Measurements from ENCODE around the gene KIF26B.

Gene KIF26B

DNA sequence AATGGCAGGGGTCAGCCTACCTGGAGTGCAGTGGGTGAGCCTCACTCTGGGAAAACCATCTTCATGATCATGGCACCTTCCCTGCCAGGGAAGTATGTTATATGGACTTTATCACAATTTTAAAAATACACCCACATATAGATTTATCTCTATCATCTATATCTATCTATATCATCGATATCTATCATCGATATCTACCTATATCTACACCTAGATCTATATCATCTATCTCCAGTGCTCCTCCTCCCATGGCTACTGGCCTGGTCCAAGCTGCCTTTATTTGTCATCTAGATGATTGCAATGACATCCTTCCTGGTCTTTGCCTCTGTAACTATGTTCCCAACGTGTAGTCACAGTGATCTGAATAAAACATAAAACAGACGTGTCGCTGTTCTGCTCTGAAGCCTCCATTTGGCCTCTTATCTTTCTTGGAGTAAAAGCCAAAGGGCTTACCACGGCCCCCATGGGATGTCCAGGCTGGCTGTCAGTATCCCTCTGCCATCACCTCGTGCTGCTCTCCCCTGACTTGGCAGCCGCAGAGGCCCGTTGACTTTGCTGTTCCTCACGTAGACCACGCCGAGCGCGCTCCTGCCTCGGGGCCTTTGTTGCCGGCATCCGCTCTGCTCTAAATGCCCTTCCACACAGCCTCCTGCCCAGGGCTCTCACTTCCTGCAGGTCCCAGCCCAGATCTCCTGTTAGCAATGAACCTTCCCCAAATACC, 20.6 kb upstream of the KIF26B start:
- no peak for DNase-seq

DNA sequence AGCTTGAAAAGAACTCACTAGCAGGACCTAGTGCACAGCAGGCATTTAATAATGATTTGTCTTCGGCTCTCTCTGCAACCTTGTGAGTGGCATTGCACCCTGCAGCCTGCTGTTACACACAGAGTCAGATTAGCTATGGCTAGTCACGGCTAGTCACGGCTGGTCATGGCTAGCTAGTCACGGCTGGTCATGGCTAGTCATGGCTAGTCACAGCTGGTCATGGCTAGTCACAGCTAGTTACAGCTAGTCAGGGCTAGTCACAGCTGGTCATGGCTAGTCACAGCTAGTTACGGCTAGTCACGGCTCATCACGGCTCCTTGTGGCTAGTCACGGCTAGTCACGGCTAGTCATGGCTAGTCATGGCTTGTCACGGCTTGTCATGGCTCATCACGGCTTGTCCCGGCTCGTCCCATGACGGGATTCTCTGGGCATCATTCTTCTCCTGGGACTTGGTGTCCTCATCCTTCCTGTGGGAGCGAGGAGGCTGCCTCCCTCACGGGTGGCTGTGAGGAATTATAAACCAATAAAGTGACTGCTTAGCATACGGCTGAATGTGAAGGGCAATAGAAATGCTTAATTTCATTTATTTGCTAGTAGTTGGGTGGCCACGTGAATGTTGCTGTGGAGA, 12.5 kb upstream of the KIF26B start:
- no peak for DNase-seq

DNA sequence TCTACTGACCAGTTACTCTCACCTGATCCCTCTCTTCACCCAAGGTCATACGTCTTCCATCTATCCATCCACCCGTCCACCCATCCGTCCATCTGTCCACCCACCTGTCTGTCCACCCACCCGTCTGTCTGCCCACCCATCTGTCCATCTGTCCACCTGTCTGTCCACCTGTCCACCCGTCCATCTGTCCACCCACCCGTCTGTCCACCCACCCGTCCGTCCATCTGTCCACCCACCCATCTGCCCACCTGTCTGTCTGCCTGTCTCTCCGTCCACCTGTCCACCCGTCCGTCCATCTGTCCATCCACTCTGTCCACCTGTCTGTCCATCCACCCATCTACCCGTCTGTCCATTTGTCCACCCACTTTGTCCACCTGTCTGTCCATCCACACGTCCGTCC, 11.8 kb upstream of the KIF26B start:
- no peak for DNase-seq

DNA sequence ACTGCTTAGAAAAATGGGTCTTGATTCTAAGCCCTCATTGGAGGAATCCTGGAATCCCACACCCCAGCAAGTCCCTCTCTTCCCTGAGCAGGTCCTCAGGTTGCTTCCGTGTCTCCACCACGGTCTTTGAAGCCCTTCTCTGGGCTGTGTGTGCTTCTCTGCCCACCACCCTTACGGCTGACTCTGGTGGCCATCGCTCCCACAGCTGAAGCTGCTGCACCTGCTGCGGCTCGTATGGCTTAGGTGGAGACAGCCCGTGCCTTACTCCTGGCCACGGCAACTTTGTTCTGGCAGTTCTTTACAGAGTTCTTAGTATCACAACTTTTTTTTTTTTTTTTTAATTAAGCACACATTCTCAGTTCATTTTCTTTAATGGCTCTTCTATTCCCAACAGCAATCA, 10.9 kb upstream of the KIF26B start:
- no peak for DNase-seq

DNA sequence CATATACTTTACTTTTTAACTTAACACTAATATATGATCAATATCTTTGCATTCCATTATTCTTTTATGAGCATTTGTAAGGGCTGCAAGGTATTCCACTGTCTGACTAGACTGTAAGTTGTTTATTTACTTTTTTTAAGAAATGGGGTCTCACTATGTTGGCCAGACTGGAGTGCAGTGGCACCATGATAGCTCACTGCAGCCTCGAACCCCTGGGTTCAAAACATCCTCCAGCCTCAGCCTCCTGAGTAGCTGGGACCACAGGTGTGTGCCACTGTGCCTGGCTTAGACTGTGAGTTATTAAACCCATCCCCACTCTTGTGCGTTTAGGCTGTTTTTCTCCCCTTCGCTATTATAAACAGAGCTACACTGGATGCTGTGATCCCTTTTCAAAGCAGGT, 6.7 kb upstream of the KIF26B start:
- no peak for DNase-seq

DNA sequence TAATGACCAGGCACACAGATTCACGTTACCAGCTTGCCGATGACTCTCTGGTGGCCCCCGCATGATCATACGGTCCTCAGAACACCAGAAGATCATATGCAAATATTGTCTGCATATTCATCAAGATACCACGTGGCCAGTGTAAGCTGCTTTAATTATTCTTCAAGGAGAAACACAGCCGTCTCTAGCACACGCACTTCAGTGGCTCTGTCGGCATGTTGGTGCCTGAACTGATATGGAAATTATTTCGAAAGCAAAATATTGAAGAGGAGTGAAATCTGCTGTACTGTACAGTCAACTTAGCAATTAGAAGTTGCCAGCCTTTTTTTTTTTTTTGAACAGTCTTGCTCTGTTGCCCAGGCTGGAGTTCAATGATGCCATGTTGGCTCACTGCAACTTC, 5.9 kb upstream of the KIF26B start:
- no peak for DNase-seq

DNA sequence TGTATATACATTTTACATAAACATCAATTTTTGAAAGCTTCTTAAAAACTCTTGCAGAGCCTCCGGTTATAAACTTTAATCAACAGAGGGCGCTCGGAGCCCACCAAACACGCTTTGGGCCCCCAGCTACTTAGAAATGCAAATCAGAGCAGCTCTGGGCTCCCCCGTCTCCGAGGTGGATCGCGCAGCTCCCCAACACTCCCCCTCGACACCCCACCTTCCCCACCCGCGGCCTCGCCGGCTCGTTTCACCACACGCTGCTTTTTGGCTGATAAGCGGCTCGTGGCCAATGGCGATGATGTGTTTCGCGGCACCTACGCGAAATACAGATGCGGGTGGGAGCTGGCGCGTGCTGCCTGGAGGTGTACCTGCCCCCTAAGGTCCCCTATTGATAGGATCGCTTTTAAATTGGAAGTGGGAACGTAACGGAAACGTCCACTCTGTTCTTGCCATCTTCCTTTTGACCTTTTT, 1.7 kb upstream of the KIF26B start:
- peak; percentile 87 for DNase-seq

DNA sequence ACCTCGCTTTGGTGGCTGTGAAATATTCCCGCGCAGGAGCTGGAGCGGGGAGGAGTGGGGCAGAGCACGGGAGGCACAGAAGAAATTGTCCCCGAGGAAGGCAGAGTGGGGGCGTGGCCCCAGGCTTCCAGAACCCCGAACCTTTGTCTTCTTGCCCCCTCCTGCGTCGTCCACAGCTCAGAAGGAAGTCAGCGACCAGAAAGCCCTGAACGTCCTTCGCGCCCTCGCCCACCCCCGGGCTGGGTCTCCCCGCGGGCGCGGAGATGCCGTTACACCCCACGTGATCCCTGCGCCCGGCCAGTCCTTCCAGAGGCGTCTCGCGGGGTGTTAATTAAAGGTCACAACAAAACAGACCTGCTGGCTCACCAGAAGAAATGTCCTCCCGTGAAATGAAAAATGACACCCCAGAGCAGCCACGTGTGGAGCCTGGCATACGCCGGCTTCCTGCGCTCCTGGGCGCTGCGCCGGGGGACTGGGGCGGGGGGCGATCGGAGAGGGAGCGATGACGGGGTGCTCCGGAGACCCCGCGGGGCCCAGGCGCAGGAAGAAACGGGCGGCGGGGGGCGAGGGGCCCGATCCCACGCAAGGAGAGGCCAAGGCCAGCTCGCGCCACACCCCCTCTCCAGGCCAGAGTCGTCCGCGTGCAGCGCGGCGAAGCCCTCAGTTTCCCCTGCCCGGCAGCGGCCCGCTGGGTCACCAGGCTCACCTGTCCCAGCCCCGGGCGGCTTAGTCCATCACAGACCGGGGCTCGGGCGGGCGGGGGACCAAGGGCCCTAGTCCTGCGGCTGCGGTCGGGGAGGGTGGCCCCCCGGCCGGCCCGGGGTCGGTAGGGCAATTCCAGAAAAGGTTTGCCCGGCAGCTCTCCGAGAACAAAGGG, 995 bp upstream of the KIF26B start:
- peak; percentile 79 for DNase-seq

DNA sequence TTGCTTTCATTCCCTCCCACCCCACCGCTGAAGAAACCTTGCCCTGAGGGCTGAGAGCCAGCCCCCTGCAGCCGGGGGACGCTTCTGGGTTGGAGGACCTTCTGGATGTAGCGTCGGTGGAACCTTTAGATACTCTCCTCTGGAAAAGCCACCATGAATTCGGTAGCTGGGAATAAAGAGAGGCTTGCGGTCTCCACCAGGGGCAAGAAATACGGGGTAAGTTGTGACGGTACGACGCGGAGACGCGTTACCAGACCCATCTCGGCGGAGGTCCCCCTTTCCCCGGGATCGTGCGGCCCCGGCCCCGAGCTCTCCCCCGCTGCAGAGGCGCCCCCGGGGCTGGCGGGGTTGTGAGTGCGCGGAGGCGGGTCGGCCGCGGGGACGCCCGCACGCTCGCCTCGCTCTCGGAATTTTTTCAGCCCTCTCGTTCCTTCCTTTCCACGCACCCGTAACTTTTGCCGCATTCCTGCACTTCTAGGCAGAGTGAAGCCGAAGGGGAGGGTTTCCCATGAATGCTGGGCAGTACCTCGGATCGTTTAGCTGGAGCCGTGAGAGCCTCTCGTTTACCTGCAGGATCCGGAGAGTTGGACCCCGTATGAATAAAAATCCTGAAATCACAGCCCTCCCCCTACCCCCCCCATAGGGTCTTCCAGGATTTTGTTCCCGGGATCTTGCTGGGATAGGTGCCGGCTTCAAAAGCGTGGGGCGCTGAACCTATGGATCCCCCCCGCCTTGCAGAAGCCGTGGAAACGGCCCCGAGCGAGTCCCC, 671 bp downstream of the KIF26B start:
- peak; percentile 82 for DNase-seq

DNA sequence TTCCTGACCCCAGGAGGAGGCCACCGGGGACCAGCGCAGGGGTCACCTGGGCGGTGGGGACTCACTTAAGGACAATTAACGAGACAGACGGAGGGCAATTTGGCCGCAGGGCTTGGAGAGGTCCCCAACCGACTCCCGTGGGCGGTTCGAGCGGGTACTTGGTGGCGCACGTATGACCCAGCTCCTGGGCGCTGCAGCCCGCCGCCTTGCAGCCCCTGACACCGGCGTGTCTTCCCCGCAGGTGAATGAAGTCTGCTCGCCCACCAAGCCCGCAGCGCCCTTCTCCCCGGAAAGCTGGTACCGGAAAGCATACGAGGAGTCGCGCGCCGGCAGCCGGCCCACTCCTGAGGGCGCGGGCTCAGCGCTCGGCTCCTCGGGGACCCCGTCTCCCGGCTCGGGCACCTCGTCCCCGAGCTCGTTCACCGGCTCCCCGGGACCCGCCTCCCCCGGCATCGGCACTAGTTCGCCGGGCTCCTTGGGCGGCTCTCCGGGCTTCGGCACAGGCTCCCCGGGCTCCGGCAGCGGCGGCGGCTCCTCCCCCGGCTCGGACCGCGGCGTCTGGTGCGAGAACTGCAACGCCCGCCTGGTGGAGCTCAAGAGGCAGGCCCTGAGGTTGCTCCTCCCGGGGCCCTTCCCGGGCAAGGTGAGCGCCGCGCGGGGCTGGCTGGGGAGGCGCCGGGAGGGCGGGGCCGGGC, 1.4 kb downstream of the KIF26B start:
- DNase-seq, result peak; percentile 97

DNA sequence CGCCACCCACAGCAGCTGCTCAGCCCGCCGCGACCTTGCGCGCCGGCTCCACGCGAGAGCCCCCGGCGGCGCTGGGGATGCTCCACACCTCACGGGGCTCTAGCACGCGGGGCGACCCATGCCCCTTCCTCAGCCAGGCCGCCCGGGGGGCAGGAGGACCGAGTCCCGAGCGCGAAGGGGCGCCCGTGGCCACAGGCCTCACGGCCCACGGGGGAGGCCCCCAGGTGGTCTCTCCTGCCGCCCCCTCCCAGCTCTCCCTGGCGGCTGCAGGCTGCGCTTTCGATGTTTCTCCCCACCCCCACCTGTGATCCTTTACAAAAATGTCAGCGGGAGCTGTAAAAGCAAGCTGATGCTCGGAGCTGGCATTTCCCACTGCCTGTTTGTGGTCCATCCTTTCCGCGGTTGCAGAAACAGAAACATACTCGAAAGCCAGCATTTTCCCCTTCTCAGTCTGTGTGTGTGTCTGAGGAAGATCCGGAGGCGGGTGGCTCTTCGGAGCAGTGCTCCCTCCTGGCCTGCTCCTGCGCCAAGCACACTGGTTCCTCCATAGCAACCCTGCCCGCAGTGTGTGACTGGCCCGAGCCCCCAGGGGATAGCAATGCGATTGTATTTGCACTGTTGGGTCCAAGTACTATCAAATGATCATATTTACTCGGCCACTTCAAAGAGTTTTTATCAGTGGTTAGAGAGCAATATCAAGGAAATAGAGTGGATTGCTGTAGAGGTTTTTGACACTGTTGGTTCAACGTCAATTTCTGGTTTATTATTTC, 2.1 kb downstream of the KIF26B start:
- peak; percentile 92 for DNase-seq

DNA sequence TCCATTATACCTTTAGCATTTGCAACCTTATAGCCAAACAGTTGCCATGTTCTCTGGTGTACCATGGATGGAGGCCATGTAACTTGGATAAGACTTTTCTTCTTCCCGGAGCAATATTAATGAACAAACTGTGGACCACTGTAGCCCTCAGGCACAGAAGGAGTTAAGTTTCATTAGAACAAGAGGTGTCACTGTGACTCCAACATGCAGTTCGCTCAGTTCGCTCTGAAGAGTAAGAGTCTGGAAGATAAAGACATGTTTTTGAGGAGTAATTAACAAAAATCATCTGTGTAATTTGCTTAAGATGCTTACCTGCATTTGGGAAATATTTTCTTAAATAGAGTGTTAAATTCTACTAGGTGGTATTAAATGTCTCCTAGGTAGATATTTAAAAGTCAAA, 4.1 kb downstream of the KIF26B start:
- no peak for DNase-seq

DNA sequence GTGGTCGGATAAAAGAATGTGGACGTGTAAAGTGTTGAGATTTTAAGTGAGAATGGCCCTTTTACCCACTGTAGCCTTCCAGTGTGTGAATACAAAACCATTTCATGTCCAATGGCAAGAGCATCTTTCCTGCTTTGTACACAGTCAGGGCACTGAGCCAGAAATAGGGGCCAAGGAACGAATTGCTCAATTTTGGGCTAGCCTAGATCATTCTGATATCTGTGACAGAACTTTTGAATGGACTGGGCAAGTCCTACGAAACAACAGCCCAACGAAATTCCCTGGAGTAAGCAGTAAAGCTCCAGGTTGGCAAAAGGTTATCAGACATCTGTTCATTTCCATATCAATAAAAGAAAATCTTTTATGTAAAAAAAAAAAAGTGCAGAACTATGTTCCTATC, 5.5 kb downstream of the KIF26B start:
- DNase-seq, result no peak

DNA sequence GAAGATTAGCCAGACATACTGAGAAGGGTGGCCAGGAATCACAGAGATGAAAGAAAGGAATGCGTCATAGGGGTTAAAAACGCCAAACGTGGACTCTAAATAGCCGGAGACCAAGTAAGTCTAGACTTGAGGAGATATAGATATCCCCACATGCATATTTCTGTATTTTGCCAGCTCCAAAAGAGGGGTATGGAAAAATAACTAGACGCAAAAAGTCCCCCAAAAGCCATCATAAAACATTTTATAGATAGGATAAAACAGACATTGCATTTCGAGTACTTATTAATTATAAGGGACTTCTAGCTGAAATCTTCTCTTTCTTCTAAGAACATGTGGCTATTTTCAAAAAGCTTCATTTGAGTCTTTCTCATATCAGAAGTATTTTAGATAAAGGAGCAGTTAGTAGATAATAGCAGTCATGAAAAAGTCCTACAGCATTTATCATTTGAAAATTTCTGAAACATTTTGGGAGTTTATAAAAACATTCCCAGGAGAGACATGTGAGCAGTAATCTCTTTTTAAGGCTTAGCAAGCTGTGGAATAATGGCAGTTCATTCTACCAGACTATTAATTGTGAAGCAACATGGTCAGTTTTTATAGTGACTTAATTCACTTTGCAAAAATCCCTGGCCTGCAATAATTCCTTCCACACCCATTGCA, 6.1 kb downstream of the KIF26B start:
- no peak for DNase-seq

DNA sequence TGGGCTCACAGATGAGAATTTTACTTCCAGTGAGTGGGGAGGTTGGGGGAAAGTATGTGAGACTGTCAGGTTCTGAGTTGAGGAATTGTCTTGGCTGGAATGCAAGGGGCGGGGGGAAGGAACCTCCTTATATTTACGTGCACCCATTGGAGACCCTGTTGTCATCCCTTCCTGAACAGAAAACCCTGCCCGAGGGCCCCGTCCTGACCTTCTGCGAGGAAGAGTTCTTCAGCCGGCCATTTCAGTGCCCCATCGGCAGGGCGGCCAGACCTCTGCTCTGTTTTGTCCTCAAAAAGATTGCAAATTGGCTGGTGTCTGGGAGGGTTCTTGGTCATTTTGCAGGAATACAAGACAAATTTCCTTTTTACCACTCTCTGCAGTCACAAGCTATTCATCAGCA, 7.1 kb downstream of the KIF26B start:
- no peak for DNase-seq

DNA sequence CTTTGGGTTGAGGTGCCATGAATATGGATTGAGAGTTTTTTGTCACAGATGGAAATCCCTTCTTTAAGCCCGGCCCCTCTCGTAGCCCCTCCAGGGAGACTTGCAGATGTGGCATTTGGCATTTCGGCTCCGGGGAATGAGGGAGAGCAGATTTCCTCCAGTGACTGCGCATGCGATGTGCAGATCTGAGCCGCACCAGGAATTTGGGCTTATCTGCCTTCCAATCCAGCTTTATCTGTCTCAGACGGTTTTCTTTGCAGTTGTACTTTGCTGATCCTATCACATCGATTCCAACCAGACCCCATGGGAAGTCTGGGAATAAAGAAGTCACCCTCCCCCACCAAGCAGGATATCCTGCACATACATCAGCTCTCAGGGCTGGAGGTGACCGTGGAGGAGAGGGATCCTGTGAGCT, 11.7 kb downstream of the KIF26B start:
- DNase-seq, result no peak

DNA sequence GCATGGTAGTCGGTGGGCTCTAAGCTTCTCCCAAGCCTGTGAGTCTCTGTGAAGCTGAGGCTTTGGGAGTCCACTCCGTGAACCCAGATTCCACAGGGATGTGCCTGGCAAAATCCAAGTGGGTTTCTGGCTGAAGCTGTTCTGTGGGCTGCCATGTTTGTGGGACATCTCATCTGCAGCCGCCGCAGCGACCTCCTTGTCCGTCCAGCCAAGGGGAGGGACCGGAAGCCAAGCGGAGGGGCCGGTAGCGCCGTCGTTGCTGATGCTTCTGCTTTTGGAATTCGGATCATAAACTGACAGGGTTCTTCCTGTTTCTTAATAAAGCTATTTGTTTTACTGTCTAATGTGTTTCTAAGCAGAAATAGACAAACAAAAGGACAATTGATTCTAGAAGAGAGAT, 13.3 kb downstream of the KIF26B start:
- no peak for DNase-seq

DNA sequence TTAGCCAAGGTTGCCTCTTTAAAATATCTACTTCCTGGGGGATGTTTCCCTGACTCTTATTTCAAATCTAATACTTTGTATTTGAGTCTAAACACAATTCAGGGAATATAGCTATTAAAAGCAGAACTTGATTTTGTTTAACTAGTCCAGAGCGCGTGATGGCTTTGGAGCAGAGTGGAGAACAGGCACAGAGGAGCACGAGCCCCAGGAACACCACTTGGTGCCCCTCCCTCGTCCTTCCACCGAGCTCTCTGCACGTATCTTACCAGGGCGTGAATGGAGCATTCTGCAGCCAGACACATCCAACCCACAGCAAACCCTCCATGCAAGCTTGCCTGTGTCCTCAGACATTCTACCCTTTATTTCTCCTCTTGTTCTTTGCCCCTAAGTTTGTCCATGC, 14.1 kb downstream of the KIF26B start:
- DNase-seq, result no peak

DNA sequence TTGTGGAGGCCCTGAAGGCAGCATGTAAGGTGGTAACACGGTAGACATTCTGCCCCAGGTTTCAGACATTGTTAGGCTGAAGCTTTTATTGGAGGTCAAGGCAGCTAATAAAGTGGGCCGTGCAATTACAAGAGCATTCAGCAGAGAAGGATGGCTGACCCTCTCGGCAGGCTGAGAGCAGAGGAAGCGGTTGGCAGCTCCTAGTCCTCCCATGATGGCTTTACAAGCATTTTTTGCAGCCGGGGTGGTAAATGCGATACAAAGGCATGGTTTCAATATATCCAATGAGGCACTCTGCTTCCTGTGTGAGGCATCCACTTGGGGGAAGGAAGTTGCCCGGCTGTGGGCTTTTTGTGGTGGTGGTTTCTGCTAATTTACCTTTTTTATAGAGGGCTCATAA, 14.6 kb downstream of the KIF26B start:
- DNase-seq, result no peak

DNA sequence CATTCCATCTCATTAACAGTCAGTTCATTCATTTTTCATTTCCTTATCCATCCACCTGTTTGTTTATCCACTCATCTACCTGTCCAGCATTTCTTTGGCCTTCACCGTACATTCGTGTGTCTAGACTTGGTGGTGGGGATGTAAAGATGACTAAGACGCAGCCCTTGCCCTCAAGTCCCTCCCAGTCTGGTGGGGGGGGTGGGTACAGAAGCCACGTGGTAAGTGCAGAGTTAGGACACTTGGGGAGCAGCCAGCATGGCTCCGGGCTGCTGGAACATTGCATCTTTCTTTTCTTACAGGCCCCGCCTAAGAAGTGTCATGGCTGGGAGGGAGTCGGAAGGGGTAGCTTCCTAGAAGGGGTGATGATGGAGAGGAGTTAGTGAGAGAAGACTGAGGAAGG, 17.2 kb downstream of the KIF26B start:
- peak; percentile 50 for DNase-seq

DNA sequence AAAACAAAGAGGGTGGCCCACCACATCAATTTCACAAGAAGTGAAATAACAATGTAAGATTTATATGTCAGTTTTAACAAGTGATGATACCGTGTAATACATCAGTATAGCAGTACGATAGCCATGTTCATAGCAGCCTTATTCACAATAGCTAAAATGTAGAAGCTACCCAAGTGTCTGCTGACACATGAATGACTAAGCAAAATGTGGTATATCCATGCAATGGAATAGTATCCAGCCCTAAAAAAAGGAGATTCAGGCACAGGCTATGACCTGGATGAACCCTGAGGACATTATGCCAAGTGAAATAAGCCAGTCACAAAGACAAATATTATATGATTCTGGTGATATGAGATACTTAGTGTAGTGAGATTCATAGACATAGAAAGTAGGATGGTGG, 18.0 kb downstream of the KIF26B start:
- DNase-seq, result no peak

All from NCI-H69 (cell line).